HEK293 (cell line): ENCODE data around the gene KDM2B.

Source experiments
- BCL6B ChIP-seq: fragments of 450-650 bp; formaldehyde crosslinking; IDR thresholded peaks from 2 replicates; pipeline ENCODE4 v1.5.1; 2017; ENCODE audit warnings: missing biosample characterization, missing genetic modification characterization
- GLI2 ChIP-seq: fragments of 450-650 bp; formaldehyde crosslinking; IDR thresholded peaks from 2 replicates; pipeline ENCODE4; 2017; ENCODE audit warnings: missing biosample characterization, missing genetic modification characterization, low read depth, borderline replicate concordance
- GLIS1 ChIP-seq: fragments of 450-650 bp; formaldehyde crosslinking; IDR thresholded peaks from 2 replicates; pipeline ENCODE4 v1.5.1; 2016; ENCODE audit warnings: missing biosample characterization, missing genetic modification characterization
- KLF10 ChIP-seq: fragments of 450-650 bp; IDR thresholded peaks from 2 replicates; pipeline ENCODE4 v1.5.1; 2018; ENCODE audit warnings: missing biosample characterization, mild to moderate bottlenecking, missing genetic modification characterization
- MYNN ChIP-seq: fragments of 450-650 bp; formaldehyde crosslinking; IDR thresholded peaks from 2 replicates; pipeline ENCODE4 v1.5.1; 2016; ENCODE audit warnings: missing biosample characterization, missing genetic modification characterization, borderline replicate concordance
- PATZ1 ChIP-seq: fragments of 450-650 bp; formaldehyde crosslinking; IDR thresholded peaks from 2 replicates; pipeline ENCODE4 v1.5.1; 2016; ENCODE audit warnings: missing biosample characterization, missing genetic modification characterization
- RBAK ChIP-seq: fragments of 450-650 bp; formaldehyde crosslinking; IDR thresholded peaks from 2 replicates; pipeline ENCODE4 v1.5.1; 2016; ENCODE audit warnings: missing biosample characterization, missing genetic modification characterization
- SP2 ChIP-seq: fragments of 450-650 bp; formaldehyde crosslinking; IDR thresholded peaks from 2 replicates; pipeline ENCODE4 v1.5.1; 2016; ENCODE audit warnings: missing biosample characterization, missing genetic modification characterization
- SP3 ChIP-seq: fragments of 450-650 bp; formaldehyde crosslinking; IDR thresholded peaks from 2 replicates; pipeline ENCODE4 v1.5.1; 2016; ENCODE audit warnings: missing biosample characterization, missing genetic modification characterization
- YY1 ChIP-seq: fragments of 450-650 bp; formaldehyde crosslinking; IDR thresholded peaks from 2 replicates; pipeline ENCODE4 v1.5.1; 2018; ENCODE audit warnings: missing biosample characterization, missing genetic modification characterization
- ZBTB26 ChIP-seq: fragments of 450-650 bp; formaldehyde crosslinking; optimal IDR thresholded peaks from 2 replicates; pipeline ENCODE3; 2016; ENCODE audit warnings: missing biosample characterization, mild to moderate bottlenecking, missing genetic modification characterization
- ZBTB7A ChIP-seq: fragments of 450-650 bp; formaldehyde crosslinking; IDR thresholded peaks from 2 replicates; pipeline ENCODE4 v1.5.1; 2016; ENCODE audit warnings: low read depth, missing biosample characterization, missing genetic modification characterization
- ZBTB8A ChIP-seq: fragments of 450-650 bp; formaldehyde crosslinking; IDR thresholded peaks from 2 replicates; pipeline ENCODE4 v1.5.1; 2016; ENCODE audit warnings: missing biosample characterization, missing genetic modification characterization
- ZFHX2 ChIP-seq: fragments of 450-650 bp; formaldehyde crosslinking; conservative IDR thresholded peaks from 2 replicates; pipeline ENCODE4 v1.5.1; 2016; ENCODE audit warnings: missing biosample characterization, missing genetic modification characterization
- ZNF121 ChIP-seq: fragments of 450-650 bp; formaldehyde crosslinking; IDR thresholded peaks from 2 replicates; pipeline ENCODE4 v1.5.1; 2016; ENCODE audit warnings: missing biosample characterization, missing genetic modification characterization
- ZNF132 ChIP-seq: fragments of 450-650 bp; formaldehyde crosslinking; IDR thresholded peaks from 2 replicates; pipeline ENCODE4 v1.5.1; 2017; ENCODE audit warnings: missing biosample characterization, missing genetic modification characterization, borderline replicate concordance
- ZNF155 ChIP-seq: fragments of 450-650 bp; formaldehyde crosslinking; IDR thresholded peaks from 2 replicates; pipeline ENCODE4 v1.5.1; 2016; ENCODE audit warnings: missing biosample characterization, missing genetic modification characterization
- ZNF16 ChIP-seq: fragments of 450-650 bp; formaldehyde crosslinking; IDR thresholded peaks from 2 replicates; pipeline ENCODE4 v1.5.1; 2016; ENCODE audit warnings: low read depth, missing biosample characterization, missing genetic modification characterization
- ZNF169 ChIP-seq: fragments of 450-650 bp; formaldehyde crosslinking; IDR thresholded peaks from 2 replicates; pipeline ENCODE4 v1.5.1; 2016; ENCODE audit warnings: missing biosample characterization, missing genetic modification characterization
- ZNF2 ChIP-seq: fragments of 450-650 bp; formaldehyde crosslinking; IDR thresholded peaks from 2 replicates; pipeline ENCODE4 v1.5.1; 2016; ENCODE audit warnings: missing biosample characterization, missing genetic modification characterization
- ZNF324 ChIP-seq: fragments of 450-650 bp; formaldehyde crosslinking; IDR thresholded peaks from 2 replicates; pipeline ENCODE4 v1.5.1; 2016; ENCODE audit warnings: missing biosample characterization, missing genetic modification characterization
- ZNF335 ChIP-seq: fragments of 450-650 bp; formaldehyde crosslinking; conservative IDR thresholded peaks from 2 replicates; pipeline ENCODE4 v1.5.1; 2016; ENCODE audit warnings: missing biosample characterization, missing genetic modification characterization
- ZNF37A ChIP-seq: fragments of 450-650 bp; IDR thresholded peaks from 2 replicates; pipeline ENCODE4 v1.5.1; 2018; ENCODE audit warnings: missing biosample characterization, missing genetic modification characterization
- ZNF423 ChIP-seq: fragments of 450-650 bp; formaldehyde crosslinking; IDR thresholded peaks from 2 replicates; pipeline ENCODE4 v1.5.1; 2016; ENCODE audit warnings: missing biosample characterization, missing genetic modification characterization
- ZNF48 ChIP-seq: fragments of 450-650 bp; formaldehyde crosslinking; IDR thresholded peaks from 2 replicates; pipeline ENCODE4 v1.5.1; 2016; ENCODE audit warnings: missing biosample characterization, missing genetic modification characterization
- ZNF560 ChIP-seq: fragments of 450-650 bp; formaldehyde crosslinking; IDR thresholded peaks from 2 replicates; pipeline ENCODE4 v1.5.1; 2017; ENCODE audit warnings: missing biosample characterization, missing genetic modification characterization, borderline replicate concordance
- ZNF624 ChIP-seq: fragments of 450-650 bp; formaldehyde crosslinking; IDR thresholded peaks from 2 replicates; pipeline ENCODE4 v1.5.1; 2017; ENCODE audit warnings: missing biosample characterization, missing genetic modification characterization
- ZNF658 ChIP-seq: fragments of 450-650 bp; formaldehyde crosslinking; IDR thresholded peaks from 2 replicates; pipeline ENCODE4; 2016; ENCODE audit warnings: missing biosample characterization, missing genetic modification characterization
- ZNF670 ChIP-seq: fragments of 450-650 bp; formaldehyde crosslinking; IDR thresholded peaks from 2 replicates; pipeline ENCODE4 v1.5.1; 2016; ENCODE audit warnings: missing biosample characterization, missing genetic modification characterization, low read depth
- ZNF777 ChIP-seq: fragments of 450-650 bp; formaldehyde crosslinking; IDR thresholded peaks from 2 replicates; pipeline ENCODE4 v1.5.1; 2017; ENCODE audit warnings: missing biosample characterization, missing genetic modification characterization, borderline replicate concordance
- ZSCAN30 ChIP-seq: fragments of 450-650 bp; IDR thresholded peaks from 2 replicates; pipeline ENCODE4 v1.5.1; 2018; ENCODE audit warnings: missing biosample characterization, mild to moderate bottlenecking, missing genetic modification characterization, moderate library complexity
- TF ChIP-seq, protein P1 (sequence below): fragments of 450-650 bp; formaldehyde crosslinking; IDR thresholded peaks from 2 replicates; pipeline ENCODE4 v1.5.1; 2017; ENCODE audit warnings: missing biosample characterization, mild to moderate bottlenecking, missing genetic modification characterization, moderate library complexity
- TF ChIP-seq, protein P2 (sequence below): fragments of 450-650 bp; formaldehyde crosslinking; IDR thresholded peaks from 2 replicates; pipeline ENCODE4 v1.5.1; 2016; ENCODE audit warnings: missing biosample characterization, missing genetic modification characterization

KDM2B gene

GRCh38 chr12:121467638-121468498 is 113.0 kb downstream of the KDM2B start (continued):
- TF ChIP-seq ZSCAN30 (tag by site-specific recombination) (peak; percentile 57; the same call in 1 of the 2 replicates), ZNF335 (peak; percentile 96), ZNF777 (tag by site-specific recombination) (no peak; the same call in 1 of the 2 replicates), GLI2 (tag by site-specific recombination) (no peak), ZNF624 (tag by site-specific recombination) (no peak), ZNF48 (tag by site-specific recombination) (no peak), SP2 (tag by site-specific recombination) (peak; percentile 32; the same call in 1 of the 2 replicates), ZNF658 (tag by site-specific recombination) (no peak), ZNF169 (no peak), KLF10 (tag by site-specific recombination) (peak; percentile 68; the same call in 1 of the 2 replicates), ZNF121 (tag by site-specific recombination) (peak; percentile 85), SP3 (tag by site-specific recombination) (no peak), ZNF155 (tag by site-specific recombination) (no peak), RBAK (tag by site-specific recombination) (no peak), PATZ1 (tag by site-specific recombination) (peak; percentile 66), YY1 (tag by site-specific recombination) (no peak), ZNF670 (tag by site-specific recombination) (no peak), ZNF324 (tag by site-specific recombination) (no peak), ZNF423 (tag by site-specific recombination) (0 out of 2 replicates have a peak, but pooled peaks have one; percentile 34), ZNF132 (tag by site-specific recombination) (no peak), ZNF2 (tag by site-specific recombination) (0 out of 2 replicates have a peak, but pooled peaks have one; percentile 20), ZFHX2 (tag by site-specific recombination) (peak; percentile 23; the same call in 1 of the 2 replicates), ZBTB26 (tag by site-specific recombination) (peak; percentile 62), GLIS1 (tag by site-specific recombination) (peak; percentile 73), ZNF16 (tag by site-specific recombination) (no peak), ZNF560 (tag by site-specific recombination) (no peak), ZBTB7A (tag by site-specific recombination) (0 out of 2 replicates have a peak, but pooled peaks have one; percentile 40), ZNF37A (tag by site-specific recombination) (no peak), ZBTB8A (tag by site-specific recombination) (peak; percentile 67), MYNN (tag by site-specific recombination) (no peak), BCL6B (tag by site-specific recombination) (no peak)
- TF ChIP-seq, protein P1, sequence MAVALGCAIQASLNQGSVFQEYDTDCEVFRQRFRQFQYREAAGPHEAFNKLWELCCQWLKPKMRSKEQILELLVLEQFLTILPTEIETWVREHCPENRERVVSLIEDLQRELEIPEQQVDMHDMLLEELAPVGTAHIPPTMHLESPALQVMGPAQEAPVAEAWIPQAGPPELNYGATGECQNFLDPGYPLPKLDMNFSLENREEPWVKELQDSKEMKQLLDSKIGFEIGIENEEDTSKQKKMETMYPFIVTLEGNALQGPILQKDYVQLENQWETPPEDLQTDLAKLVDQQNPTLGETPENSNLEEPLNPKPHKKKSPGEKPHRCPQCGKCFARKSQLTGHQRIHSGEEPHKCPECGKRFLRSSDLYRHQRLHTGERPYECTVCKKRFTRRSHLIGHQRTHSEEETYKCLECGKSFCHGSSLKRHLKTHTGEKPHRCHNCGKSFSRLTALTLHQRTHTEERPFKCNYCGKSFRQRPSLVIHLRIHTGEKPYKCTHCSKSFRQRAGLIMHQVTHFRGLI (tag by site-specific recombination): peak; percentile 98
- TF ChIP-seq, protein P2, sequence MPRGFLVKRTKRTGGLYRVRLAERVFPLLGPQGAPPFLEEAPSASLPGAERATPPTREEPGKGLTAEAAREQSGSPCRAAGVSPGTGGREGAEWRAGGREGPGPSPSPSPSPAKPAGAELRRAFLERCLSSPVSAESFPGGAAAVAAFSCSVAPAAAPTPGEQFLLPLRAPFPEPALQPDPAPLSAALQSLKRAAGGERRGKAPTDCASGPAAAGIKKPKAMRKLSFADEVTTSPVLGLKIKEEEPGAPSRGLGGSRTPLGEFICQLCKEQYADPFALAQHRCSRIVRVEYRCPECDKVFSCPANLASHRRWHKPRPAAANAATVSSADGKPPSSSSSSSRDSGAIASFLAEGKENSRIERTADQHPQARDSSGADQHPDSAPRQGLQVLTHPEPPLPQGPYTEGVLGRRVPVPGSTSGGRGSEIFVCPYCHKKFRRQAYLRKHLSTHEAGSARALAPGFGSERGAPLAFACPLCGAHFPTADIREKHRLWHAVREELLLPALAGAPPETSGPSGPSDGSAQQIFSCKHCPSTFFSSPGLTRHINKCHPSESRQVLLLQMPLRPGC (tag by site-specific recombination): no peak
